A549 (cell line): Measurements from ENCODE around the gene CYLD.

Experiments used
- EHF ChIP-seq: fragments of 250-450 bp; sonication (Bioruptor Pico); IDR thresholded peaks from 2 replicates; pipeline ENCODE4 v1.5.0; 2020; ENCODE audit warnings: mild to moderate bottlenecking
- FOSB ChIP-seq: fragments of 250-450 bp; sonication (Bioruptor Pico); IDR thresholded peaks from 2 replicates; pipeline ENCODE4 v1.5.0; 2020; ENCODE audit warnings: mild to moderate bottlenecking, moderate library complexity
- KDM5A ChIP-seq: fragments of 200-600 bp; sonication (generic); IDR thresholded peaks from 2 replicates; pipeline ENCODE4 v1.6.1; 2016; ENCODE audit warnings: antibody characterized with exemption, mild to moderate bottlenecking
- MAX ChIP-seq: IDR thresholded peaks from 2 replicates; pipeline ENCODE4 v1.6.1; 2012
- MAZ ChIP-seq: fragments of 150-350 bp; IDR thresholded peaks from 2 replicates; pipeline ENCODE4 v1.6.1; 2014; ENCODE audit warnings: antibody characterized with exemption, low read depth, low read length, borderline replicate concordance
- POLR2A ChIP-seq: IDR thresholded peaks from 2 replicates; pipeline ENCODE4 v1.6.1; 2012; ENCODE audit warnings: mild to moderate bottlenecking, low read length
- RFX5 ChIP-seq: fragments of 450-650 bp; IDR thresholded peaks from 2 replicates; pipeline ENCODE4 v1.7.1; 2014; ENCODE audit warnings: antibody characterized with exemption, mild to moderate bottlenecking, moderate library complexity
- SMC3 ChIP-seq: fragments of >200 bp; sonication (Bioruptor Twin); formaldehyde crosslinking; IDR thresholded peaks from 3 replicates; pipeline ENCODE4 v1.6.1; 2018; ENCODE audit warnings: inconsistent platforms
- USF2 ChIP-seq: fragments of 450-650 bp; IDR thresholded peaks from 2 replicates; pipeline ENCODE4 v1.6.1; 2014; ENCODE audit warnings: antibody characterized with exemption
- ZC3H11A ChIP-seq: fragments of 450-650 bp; IDR thresholded peaks from 2 replicates; pipeline ENCODE4 v1.6.1; 2014; ENCODE audit warnings: antibody characterized with exemption, mild to moderate bottlenecking
- TF ChIP-seq, protein P1 (sequence below): fragments of >200 bp; sonication (Bioruptor Twin); formaldehyde crosslinking; IDR thresholded peaks from 3 replicates; pipeline ENCODE4 v1.5.1; 2016
- TF ChIP-seq, protein P2 (sequence below): fragments of >200 bp; sonication (Bioruptor Twin); formaldehyde crosslinking; IDR thresholded peaks from 3 replicates; pipeline ENCODE4 v1.6.1; 2016
- TF ChIP-seq, protein P3 (sequence below): fragments of 200-600 bp; sonication (generic); IDR thresholded peaks from 2 replicates; pipeline ENCODE4 v1.6.1; 2016; ENCODE audit warnings: antibody characterized with exemption, mild to moderate bottlenecking, moderate library complexity

GRCh38 chr16:50697421-50697715 is 44.5 kb upstream of the CYLD start:
- TF ChIP-seq FOSB (CRISPR knock-in tag) (no peak), POLR2A (no peak), ZC3H11A (no peak), USF2 (no peak), EHF (CRISPR knock-in tag) (no peak), MAZ (no peak), MAX (no peak), KDM5A (no peak), SMC3 (no peak), RFX5 (no peak)
- TF ChIP-seq, protein P1, sequence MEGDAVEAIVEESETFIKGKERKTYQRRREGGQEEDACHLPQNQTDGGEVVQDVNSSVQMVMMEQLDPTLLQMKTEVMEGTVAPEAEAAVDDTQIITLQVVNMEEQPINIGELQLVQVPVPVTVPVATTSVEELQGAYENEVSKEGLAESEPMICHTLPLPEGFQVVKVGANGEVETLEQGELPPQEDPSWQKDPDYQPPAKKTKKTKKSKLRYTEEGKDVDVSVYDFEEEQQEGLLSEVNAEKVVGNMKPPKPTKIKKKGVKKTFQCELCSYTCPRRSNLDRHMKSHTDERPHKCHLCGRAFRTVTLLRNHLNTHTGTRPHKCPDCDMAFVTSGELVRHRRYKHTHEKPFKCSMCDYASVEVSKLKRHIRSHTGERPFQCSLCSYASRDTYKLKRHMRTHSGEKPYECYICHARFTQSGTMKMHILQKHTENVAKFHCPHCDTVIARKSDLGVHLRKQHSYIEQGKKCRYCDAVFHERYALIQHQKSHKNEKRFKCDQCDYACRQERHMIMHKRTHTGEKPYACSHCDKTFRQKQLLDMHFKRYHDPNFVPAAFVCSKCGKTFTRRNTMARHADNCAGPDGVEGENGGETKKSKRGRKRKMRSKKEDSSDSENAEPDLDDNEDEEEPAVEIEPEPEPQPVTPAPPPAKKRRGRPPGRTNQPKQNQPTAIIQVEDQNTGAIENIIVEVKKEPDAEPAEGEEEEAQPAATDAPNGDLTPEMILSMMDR: no peak
- TF ChIP-seq, protein P2, sequence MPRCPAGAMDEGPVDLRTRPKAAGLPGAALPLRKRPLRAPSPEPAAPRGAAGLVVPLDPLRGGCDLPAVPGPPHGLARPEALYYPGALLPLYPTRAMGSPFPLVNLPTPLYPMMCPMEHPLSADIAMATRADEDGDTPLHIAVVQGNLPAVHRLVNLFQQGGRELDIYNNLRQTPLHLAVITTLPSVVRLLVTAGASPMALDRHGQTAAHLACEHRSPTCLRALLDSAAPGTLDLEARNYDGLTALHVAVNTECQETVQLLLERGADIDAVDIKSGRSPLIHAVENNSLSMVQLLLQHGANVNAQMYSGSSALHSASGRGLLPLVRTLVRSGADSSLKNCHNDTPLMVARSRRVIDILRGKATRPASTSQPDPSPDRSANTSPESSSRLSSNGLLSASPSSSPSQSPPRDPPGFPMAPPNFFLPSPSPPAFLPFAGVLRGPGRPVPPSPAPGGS: no peak
- TF ChIP-seq, protein P3, sequence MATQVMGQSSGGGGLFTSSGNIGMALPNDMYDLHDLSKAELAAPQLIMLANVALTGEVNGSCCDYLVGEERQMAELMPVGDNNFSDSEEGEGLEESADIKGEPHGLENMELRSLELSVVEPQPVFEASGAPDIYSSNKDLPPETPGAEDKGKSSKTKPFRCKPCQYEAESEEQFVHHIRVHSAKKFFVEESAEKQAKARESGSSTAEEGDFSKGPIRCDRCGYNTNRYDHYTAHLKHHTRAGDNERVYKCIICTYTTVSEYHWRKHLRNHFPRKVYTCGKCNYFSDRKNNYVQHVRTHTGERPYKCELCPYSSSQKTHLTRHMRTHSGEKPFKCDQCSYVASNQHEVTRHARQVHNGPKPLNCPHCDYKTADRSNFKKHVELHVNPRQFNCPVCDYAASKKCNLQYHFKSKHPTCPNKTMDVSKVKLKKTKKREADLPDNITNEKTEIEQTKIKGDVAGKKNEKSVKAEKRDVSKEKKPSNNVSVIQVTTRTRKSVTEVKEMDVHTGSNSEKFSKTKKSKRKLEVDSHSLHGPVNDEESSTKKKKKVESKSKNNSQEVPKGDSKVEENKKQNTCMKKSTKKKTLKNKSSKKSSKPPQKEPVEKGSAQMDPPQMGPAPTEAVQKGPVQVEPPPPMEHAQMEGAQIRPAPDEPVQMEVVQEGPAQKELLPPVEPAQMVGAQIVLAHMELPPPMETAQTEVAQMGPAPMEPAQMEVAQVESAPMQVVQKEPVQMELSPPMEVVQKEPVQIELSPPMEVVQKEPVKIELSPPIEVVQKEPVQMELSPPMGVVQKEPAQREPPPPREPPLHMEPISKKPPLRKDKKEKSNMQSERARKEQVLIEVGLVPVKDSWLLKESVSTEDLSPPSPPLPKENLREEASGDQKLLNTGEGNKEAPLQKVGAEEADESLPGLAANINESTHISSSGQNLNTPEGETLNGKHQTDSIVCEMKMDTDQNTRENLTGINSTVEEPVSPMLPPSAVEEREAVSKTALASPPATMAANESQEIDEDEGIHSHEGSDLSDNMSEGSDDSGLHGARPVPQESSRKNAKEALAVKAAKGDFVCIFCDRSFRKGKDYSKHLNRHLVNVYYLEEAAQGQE: no peak
